ENCODE results near the gene CDA.

The CDA gene

DNA sequence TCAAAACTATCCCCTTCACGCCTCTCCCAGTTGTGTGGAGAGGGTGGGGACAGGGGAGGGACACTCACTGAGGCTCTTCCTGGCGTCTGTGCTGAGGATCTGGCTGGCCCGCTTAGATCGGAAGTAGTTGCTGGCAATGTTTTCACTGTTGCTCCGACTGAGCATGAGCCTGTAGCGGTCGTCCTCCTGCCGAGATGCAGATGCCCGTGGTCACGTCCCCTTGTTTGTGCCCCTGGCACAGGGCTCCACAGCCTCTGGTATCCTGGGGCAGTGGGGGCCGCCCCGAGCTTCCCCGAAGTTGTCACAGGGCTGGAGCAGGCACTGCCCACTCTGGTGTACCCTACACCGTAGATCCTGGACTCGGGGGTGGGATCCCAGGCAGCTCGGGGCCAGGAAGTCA, 77.2 kb downstream of the CDA start:
- Histone ChIP-seq H3K36me3 (no peaks in the 10 kb centered on the region), H3K4me1 (ENCODE audit: control insufficient read depth in 1 of 2, insufficient read depth in 1 of 2, low read depth in 1 of 2, low read length in 1 of 2) (peaks cover 4 to 7% of the 10 kb centered on the region in 2 experiments), H3K9me3 (no peaks in the 10 kb centered on the region), H3K27me3 (no peaks in the 10 kb centered on the region), H3K27ac (no peak overlapping the region), H3K4me3 (ENCODE audit: low read depth in 1 of 2, low read length in 1 of 2) (no peak overlapping the region)
- TF ChIP-seq, protein P1, sequence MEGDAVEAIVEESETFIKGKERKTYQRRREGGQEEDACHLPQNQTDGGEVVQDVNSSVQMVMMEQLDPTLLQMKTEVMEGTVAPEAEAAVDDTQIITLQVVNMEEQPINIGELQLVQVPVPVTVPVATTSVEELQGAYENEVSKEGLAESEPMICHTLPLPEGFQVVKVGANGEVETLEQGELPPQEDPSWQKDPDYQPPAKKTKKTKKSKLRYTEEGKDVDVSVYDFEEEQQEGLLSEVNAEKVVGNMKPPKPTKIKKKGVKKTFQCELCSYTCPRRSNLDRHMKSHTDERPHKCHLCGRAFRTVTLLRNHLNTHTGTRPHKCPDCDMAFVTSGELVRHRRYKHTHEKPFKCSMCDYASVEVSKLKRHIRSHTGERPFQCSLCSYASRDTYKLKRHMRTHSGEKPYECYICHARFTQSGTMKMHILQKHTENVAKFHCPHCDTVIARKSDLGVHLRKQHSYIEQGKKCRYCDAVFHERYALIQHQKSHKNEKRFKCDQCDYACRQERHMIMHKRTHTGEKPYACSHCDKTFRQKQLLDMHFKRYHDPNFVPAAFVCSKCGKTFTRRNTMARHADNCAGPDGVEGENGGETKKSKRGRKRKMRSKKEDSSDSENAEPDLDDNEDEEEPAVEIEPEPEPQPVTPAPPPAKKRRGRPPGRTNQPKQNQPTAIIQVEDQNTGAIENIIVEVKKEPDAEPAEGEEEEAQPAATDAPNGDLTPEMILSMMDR (IDR thresholded peaks at IDR 0.05), result no peak

DNA sequence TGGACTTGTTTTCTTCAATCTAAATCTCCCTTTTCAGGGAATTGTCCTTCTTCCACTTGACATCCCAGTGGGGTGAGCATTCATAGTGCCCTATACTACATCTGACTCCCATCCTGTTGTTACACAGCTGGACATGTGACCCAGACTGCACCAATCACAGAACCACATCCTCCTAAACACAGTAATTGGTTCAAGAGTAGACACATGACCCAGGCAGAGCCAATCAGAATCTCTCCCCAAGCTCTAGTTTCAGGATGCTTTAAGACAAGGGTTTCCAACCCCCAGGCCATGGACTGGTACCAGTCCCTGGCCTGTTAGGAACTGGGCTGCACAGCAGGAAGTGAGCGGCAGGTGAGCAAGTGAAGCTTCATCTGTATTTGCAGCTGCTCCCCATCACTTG, 77.9 kb downstream of the CDA start:
- Histone ChIP-seq H3K27me3 (no peaks in the 10 kb centered on the region), H3K4me3 (ENCODE audit: low read depth in 1 of 2, low read length in 1 of 2) (no peak overlapping the region), H3K27ac (no peak overlapping the region), H3K36me3 (no peaks in the 10 kb centered on the region), H3K4me1 (ENCODE audit: control insufficient read depth in 1 of 2, insufficient read depth in 1 of 2, low read depth in 1 of 2, low read length in 1 of 2) (peaks cover 2 to 3% of the 10 kb centered on the region in 2 experiments), H3K9me3 (no peaks in the 10 kb centered on the region)
- TF ChIP-seq, protein P1 (IDR thresholded peaks at IDR 0.05), result no peak

Data from neutrophil (primary cell).